GM12875 (cell line): Measurements from ENCODE around the gene CDH13.

Source experiments
- H3K4me3 ChIP-seq: one replicate; pipeline ENCODE4 v1.5.1; 2011; ENCODE audit warnings: low read depth, low read length, control low read depth
- TF ChIP-seq, protein P1 (sequence below): IDR thresholded peaks from 2 replicates; pipeline ENCODE4 v1.5.1; 2011; ENCODE audit warnings: low read depth, mild to moderate bottlenecking, control low read depth, inconsistent platforms, low read length, moderate library complexity, borderline replicate concordance; ENCODE audit not compliant: insufficient read depth

Gene CDH13

DNA sequence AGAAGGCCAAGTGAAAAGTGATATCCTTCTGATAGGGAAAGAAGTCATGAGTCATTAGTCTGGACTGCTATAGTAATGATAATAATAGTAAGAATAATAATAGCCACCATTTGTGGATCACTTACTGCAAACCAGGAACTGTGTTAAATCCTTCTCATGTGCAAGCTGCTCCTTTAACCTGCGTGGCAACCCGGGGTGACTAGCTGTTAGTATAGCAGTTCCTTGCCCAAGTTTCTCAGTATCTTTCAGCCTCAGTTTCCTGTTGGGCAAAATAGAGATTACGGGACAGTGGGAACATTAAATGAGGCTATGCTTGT, 129.5 kb downstream of the CDH13 start:
- no peak overlapping the region for H3K4me3 ChIP-seq
- TF ChIP-seq, protein P1, sequence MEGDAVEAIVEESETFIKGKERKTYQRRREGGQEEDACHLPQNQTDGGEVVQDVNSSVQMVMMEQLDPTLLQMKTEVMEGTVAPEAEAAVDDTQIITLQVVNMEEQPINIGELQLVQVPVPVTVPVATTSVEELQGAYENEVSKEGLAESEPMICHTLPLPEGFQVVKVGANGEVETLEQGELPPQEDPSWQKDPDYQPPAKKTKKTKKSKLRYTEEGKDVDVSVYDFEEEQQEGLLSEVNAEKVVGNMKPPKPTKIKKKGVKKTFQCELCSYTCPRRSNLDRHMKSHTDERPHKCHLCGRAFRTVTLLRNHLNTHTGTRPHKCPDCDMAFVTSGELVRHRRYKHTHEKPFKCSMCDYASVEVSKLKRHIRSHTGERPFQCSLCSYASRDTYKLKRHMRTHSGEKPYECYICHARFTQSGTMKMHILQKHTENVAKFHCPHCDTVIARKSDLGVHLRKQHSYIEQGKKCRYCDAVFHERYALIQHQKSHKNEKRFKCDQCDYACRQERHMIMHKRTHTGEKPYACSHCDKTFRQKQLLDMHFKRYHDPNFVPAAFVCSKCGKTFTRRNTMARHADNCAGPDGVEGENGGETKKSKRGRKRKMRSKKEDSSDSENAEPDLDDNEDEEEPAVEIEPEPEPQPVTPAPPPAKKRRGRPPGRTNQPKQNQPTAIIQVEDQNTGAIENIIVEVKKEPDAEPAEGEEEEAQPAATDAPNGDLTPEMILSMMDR, result no peak

DNA sequence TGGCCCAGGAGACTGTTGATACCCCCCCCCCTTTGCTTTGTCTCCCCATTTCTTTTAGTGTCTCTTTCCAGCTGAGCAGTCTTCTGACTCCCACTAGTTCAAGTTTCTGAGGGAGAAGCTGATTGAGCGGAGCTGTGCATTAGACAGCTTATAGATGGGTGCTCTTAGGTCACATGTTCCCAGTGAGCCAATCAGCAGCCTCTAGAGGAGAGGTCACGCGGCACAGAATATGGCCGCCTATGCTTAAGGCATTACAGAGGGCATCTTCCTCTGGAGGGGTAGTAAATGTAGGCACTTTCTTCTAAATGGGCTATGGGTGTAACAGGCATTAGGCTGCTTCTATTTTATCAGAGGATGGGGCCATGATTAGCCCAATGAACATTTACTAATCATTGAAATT, 131.6 kb downstream of the CDH13 start:
- no peak overlapping the region for H3K4me3 ChIP-seq
- TF ChIP-seq, protein P1, result no peak

DNA sequence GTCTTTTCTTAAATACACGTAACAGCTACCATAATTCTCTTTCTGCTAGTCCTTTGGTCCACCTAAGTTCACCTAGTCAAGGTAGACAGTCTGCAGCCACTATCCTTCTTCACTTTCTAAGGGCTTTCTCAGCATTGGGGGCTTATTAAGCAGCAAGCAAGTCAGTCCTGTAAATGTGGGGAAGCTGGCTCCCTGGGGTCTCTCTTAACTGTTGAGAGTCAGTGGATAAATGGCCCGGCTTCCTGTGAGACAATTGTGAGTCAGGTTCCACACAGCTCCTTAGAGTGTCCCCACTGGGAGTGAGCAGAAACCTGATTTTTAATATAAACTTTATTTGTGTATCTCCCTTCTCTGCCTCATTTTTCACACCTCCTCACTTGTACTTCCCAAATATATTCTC, 132.1 kb downstream of the CDH13 start:
- TF ChIP-seq, protein P1, result no peak
- H3K4me3 ChIP-seq, result no peak overlapping the region

DNA sequence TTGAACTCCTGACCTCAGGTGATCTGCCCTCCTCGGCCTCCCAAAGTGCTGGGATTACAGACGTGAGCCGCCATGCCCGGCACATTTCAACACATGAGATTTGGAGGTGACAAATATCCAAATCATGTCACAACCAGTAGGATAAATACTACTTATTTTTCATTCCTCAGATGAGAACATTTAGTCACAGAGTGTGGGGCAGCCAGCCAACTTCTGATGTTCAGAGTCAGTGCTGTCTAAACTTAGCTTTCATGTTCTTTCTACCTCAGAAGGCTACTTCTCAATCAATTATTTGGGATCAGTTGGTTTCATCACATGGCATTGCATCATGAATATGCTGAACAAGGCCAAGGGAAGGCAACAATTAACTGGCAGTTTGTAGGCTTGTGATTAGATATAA, 134.5 kb downstream of the CDH13 start:
- H3K4me3 ChIP-seq, result no peak overlapping the region
- TF ChIP-seq, protein P1, result no peak

DNA sequence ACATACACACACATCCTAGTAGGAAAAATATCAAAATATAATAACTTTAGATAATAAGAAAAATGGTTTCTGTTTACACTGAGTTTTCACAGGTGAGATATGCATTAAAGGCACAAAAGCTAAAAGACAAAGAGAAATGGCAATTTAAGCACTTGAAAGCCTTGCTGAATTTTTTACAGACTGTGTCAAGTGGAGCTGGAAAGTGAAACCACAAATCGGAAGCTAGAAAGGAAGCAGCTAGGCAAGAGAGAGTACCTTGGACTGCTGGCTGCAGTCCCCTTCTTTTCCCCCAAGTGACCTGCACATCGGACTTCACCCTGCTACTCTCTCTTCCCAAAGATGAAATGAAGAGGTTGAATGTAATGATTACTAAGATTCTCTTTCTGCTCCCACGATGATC, 135.1 kb downstream of the CDH13 start:
- no peak overlapping the region for H3K4me3 ChIP-seq
- TF ChIP-seq, protein P1, result no peak

DNA sequence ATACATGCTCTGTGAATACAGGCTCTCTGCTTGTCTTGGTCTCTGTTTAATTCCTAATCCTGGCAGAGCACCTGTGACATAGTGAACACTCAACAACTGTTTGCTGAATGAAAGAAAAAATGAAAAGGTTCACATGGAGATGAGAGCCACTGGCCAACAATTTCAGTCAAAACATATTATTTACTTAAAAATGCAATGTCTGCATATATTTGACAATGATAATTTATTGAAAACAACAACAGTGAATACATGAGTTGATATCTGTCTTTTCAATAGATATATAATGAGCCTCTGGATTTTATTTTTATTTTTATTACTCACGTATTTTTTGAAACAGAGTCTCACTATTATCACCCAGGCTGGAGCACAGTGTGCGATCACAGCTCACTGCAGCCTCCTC, 136.6 kb downstream of the CDH13 start:
- TF ChIP-seq, protein P1, result no peak
- no peak overlapping the region for H3K4me3 ChIP-seq

DNA sequence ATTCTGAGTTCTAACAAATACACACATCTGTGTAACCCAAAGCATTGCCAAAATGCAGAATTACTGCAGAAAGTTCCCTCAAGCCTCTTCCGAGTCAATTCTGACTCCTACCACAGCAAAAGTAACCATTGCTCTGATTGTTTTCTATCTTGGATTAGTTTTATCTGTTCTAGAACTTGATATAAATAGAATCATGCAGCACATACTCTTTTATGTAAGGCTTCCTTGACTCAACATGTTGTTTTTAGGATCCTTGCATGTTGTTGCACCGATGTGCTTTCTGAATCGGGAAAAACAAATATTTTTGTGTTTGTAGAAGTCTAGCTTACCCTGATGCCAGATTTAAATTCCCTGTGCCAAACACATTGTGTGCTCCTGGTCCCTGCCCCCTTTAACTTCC, 140.4 kb downstream of the CDH13 start:
- TF ChIP-seq, protein P1, result no peak
- no peak overlapping the region for H3K4me3 ChIP-seq
